ENCODE results near the gene CSNK1A1L.

DNA sequence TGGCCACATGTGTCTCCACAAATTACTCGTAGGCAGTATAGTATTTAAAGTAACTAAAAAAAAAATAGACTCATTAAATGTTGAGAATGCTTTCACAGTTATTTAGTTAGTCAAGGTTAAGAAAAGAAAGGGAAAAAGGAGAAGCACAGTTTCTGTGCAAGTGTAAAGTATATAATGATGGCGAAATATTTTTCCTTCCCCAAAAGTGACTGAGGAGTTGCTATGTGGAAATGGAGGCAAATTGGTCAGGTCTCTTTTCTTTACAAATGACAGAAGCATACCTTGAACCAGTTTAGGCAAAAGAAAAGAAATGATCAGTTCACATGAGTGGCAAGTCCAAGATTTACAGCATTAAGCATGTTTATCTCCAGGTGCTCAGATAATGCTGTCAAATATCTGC, 18.0 kb downstream of the CSNK1A1L start:
- TF ChIP-seq ZFX (IDR thresholded peaks at IDR 0.05) (no peak), CTCF (IDR thresholded peaks at IDR 0.05 in 2 of 3, conservative IDR thresholded peaks at IDR 0.05 in 1 of 3; ENCODE audit: borderline replicate concordance in 1 of 3, insufficient read depth in 1 of 3, low read depth in 2 of 3, low read length in 2 of 3) (no peak), RAD21 (IDR thresholded peaks at IDR 0.05; ENCODE audit: low read depth) (no peak), EGR1 (IDR thresholded peaks at IDR 0.05; ENCODE audit: low read depth) (no peak), JUND (IDR thresholded peaks at IDR 0.05) (no peak), CBX3 (IDR thresholded peaks at IDR 0.05; ENCODE audit: low read depth) (no peak)
